GM12892 (cell line): ENCODE results near the gene SPATA20.

Experiments
- POLR2A ChIP-seq: IDR thresholded peaks from 2 replicates; pipeline ENCODE4 v1.6.1; 2011; ENCODE audit warnings: low read depth, low read length, control low read depth
- POLR2AphosphoS5 ChIP-seq: IDR thresholded peaks from 2 replicates; pipeline ENCODE4 v1.6.1; 2011; ENCODE audit warnings: low read depth, low read length, control low read depth

- TF ChIP-seq POLR2A: no peak
- TF ChIP-seq POLR2AphosphoS5: no peak
These were observed 11.6 kb upstream of the SPATA20 start for GRCh38 chr17:50535407-50535806.
